ENCODE data around the gene SZT2.

The SZT2 gene

GRCh38 chr1:43446388-43446740, 56.7 kb downstream of the SZT2 start:
- Histone ChIP-seq H3K4me1 (ENCODE audit: control insufficient read depth, insufficient read depth, low read length) (peaks cover 9% of the 10 kb centered on the region), H3K9me3 (ENCODE audit: control insufficient read depth, low read length) (no peaks in the 10 kb centered on the region), H3K4me3 (ENCODE audit: insufficient read depth, low read depth, low read length) (no peak overlapping the region), H3K27me3 (ENCODE audit: control insufficient read depth, insufficient read depth, low read length, poor library complexity, severe bottlenecking) (no peaks in the 10 kb centered on the region), H3K36me3 (ENCODE audit: control insufficient read depth, insufficient read depth, low read length) (peaks cover 45% of the 10 kb centered on the region), H3K27ac (ENCODE audit: insufficient read depth, low read depth, low read length, poor library complexity, severe bottlenecking) (no peak overlapping the region)
- WGBS, 2 experiments = 95 to 97% methylated on average over 4 of the region's 4 CpGs

- H3K27ac ChIP-seq (ENCODE audit: insufficient read depth, low read depth, low read length, poor library complexity, severe bottlenecking) = no peak overlapping the region
- WGBS, 2 experiments = 96% methylated on average over 19 of the region's 19 CpGs
- peaks cover 46% of the 10 kb centered on the region for H3K36me3 ChIP-seq (ENCODE audit: control insufficient read depth, insufficient read depth, low read length)
- H3K4me1 ChIP-seq (ENCODE audit: control insufficient read depth, insufficient read depth, low read length) = peaks cover 10% of the 10 kb centered on the region
- no peaks in the 10 kb centered on the region for H3K9me3 ChIP-seq (ENCODE audit: control insufficient read depth, low read length)
- H3K4me3 ChIP-seq (ENCODE audit: insufficient read depth, low read depth, low read length) = no peak overlapping the region
- H3K27me3 ChIP-seq (ENCODE audit: control insufficient read depth, insufficient read depth, low read length, poor library complexity, severe bottlenecking) = no peaks in the 10 kb centered on the region
Observed at GRCh38 chr1:43446881-43447835, 57.5 kb downstream of the SZT2 start.

GRCh38 chr1:43447891-43448708, 58.4 kb downstream of the SZT2 start:
- H3K36me3 ChIP-seq (ENCODE audit: control insufficient read depth, insufficient read depth, low read length) = peaks cover 46% of the 10 kb centered on the region
- H3K4me3 ChIP-seq (ENCODE audit: insufficient read depth, low read depth, low read length) = no peak overlapping the region
- H3K4me1 ChIP-seq (ENCODE audit: control insufficient read depth, insufficient read depth, low read length) = peaks cover 17% of the 10 kb centered on the region
- H3K27me3 ChIP-seq (ENCODE audit: control insufficient read depth, insufficient read depth, low read length, poor library complexity, severe bottlenecking) = no peaks in the 10 kb centered on the region
- H3K9me3 ChIP-seq (ENCODE audit: control insufficient read depth, low read length) = no peaks in the 10 kb centered on the region
- H3K27ac ChIP-seq (ENCODE audit: insufficient read depth, low read depth, low read length, poor library complexity, severe bottlenecking) = no peak overlapping the region
- 95 to 96% methylated on average over 25 of the region's 25 CpGs for WGBS, 2 experiments

GRCh38 chr1:43448955-43449707, 59.4 kb downstream of the SZT2 start:
- H3K9me3 ChIP-seq (ENCODE audit: control insufficient read depth, low read length) = no peaks in the 10 kb centered on the region
- no peak overlapping the region for H3K27ac ChIP-seq (ENCODE audit: insufficient read depth, low read depth, low read length, poor library complexity, severe bottlenecking)
- no peak overlapping the region for H3K4me3 ChIP-seq (ENCODE audit: insufficient read depth, low read depth, low read length)
- H3K27me3 ChIP-seq (ENCODE audit: control insufficient read depth, insufficient read depth, low read length, poor library complexity, severe bottlenecking) = no peaks in the 10 kb centered on the region
- H3K36me3 ChIP-seq (ENCODE audit: control insufficient read depth, insufficient read depth, low read length) = peaks cover 37% of the 10 kb centered on the region
- H3K4me1 ChIP-seq (ENCODE audit: control insufficient read depth, insufficient read depth, low read length) = peaks cover 18% of the 10 kb centered on the region
- 94 to 95% methylated on average over 11 of the region's 11 CpGs for WGBS, 2 experiments

GRCh38 chr1:43449708-43450069, 60.0 kb downstream of the SZT2 start:
- peaks cover 36% of the 10 kb centered on the region for H3K36me3 ChIP-seq (ENCODE audit: control insufficient read depth, insufficient read depth, low read length)
- WGBS, 2 experiments = 90 to 97% methylated on average over 5 of the region's 5 CpGs

GRCh38 chr1:43450251-43450941, 60.7 kb downstream of the SZT2 start:
- 94 to 95% methylated on average over 10 of the region's 10 CpGs for WGBS, 2 experiments
- H3K36me3 ChIP-seq (ENCODE audit: control insufficient read depth, insufficient read depth, low read length) = peaks cover 36% of the 10 kb centered on the region
- H3K4me3 ChIP-seq (ENCODE audit: insufficient read depth, low read depth, low read length) = no peak overlapping the region
- peaks cover 16% of the 10 kb centered on the region for H3K4me1 ChIP-seq (ENCODE audit: control insufficient read depth, insufficient read depth, low read length)
- H3K27me3 ChIP-seq (ENCODE audit: control insufficient read depth, insufficient read depth, low read length, poor library complexity, severe bottlenecking) = no peaks in the 10 kb centered on the region
- H3K27ac ChIP-seq (ENCODE audit: insufficient read depth, low read depth, low read length, poor library complexity, severe bottlenecking) = no peak overlapping the region
- H3K9me3 ChIP-seq (ENCODE audit: control insufficient read depth, low read length) = no peaks in the 10 kb centered on the region

More at GRCh38 chr1:43449708-43450069, 60.0 kb downstream of the SZT2 start:
- Histone ChIP-seq H3K27ac (ENCODE audit: insufficient read depth, low read depth, low read length, poor library complexity, severe bottlenecking) (no peak overlapping the region), H3K4me3 (ENCODE audit: insufficient read depth, low read depth, low read length) (no peak overlapping the region), H3K9me3 (ENCODE audit: control insufficient read depth, low read length) (no peaks in the 10 kb centered on the region), H3K4me1 (ENCODE audit: control insufficient read depth, insufficient read depth, low read length) (peaks cover 19% of the 10 kb centered on the region), H3K27me3 (ENCODE audit: control insufficient read depth, insufficient read depth, low read length, poor library complexity, severe bottlenecking) (no peaks in the 10 kb centered on the region)

- 91 to 93% methylated on average over 12 of the region's 12 CpGs for WGBS, 2 experiments
- no peak overlapping the region for H3K27ac ChIP-seq (ENCODE audit: insufficient read depth, low read depth, low read length, poor library complexity, severe bottlenecking)
- peaks cover 34% of the 10 kb centered on the region for H3K36me3 ChIP-seq (ENCODE audit: control insufficient read depth, insufficient read depth, low read length)
Observed at GRCh38 chr1:43451157-43451591, 61.5 kb downstream of the SZT2 start.

GRCh38 chr1:43451701-43452532, 62.2 kb downstream of the SZT2 start:
- 92% methylated on average over 22 of the region's 22 CpGs for WGBS, 2 experiments
- H3K36me3 ChIP-seq (ENCODE audit: control insufficient read depth, insufficient read depth, low read length) = peaks cover 26% of the 10 kb centered on the region
- H3K9me3 ChIP-seq (ENCODE audit: control insufficient read depth, low read length) = no peaks in the 10 kb centered on the region
- H3K27ac ChIP-seq (ENCODE audit: insufficient read depth, low read depth, low read length, poor library complexity, severe bottlenecking) = no peak overlapping the region
- H3K27me3 ChIP-seq (ENCODE audit: control insufficient read depth, insufficient read depth, low read length, poor library complexity, severe bottlenecking) = no peaks in the 10 kb centered on the region
- H3K4me1 ChIP-seq (ENCODE audit: control insufficient read depth, insufficient read depth, low read length) = peaks cover 16% of the 10 kb centered on the region
- H3K4me3 ChIP-seq (ENCODE audit: insufficient read depth, low read depth, low read length) = no peak overlapping the region

More at GRCh38 chr1:43451157-43451591, 61.5 kb downstream of the SZT2 start:
- no peaks in the 10 kb centered on the region for H3K27me3 ChIP-seq (ENCODE audit: control insufficient read depth, insufficient read depth, low read length, poor library complexity, severe bottlenecking)
- H3K4me3 ChIP-seq (ENCODE audit: insufficient read depth, low read depth, low read length) = no peak overlapping the region
- H3K9me3 ChIP-seq (ENCODE audit: control insufficient read depth, low read length) = no peaks in the 10 kb centered on the region
- H3K4me1 ChIP-seq (ENCODE audit: control insufficient read depth, insufficient read depth, low read length) = peaks cover 16% of the 10 kb centered on the region
